PC-3 (cell line): ENCODE data around the gene IRF2. TPM values are rescaled to one million over a fixed set of nuclear protein-coding genes. Genes with fewer than 3 reads are reported as not detected.

Experiments used
- ATAC-seq: fragments of 200-7000 bp; cut with Tn5 transposase; 2 replicates; pipeline ENCODE4 v1.9.1; 2020; ENCODE audit warnings: mild to moderate bottlenecking, moderate library complexity
- BruUV-seq: library from RNA; stranded (reverse); fragments of 400-500 nt; replicated peaks from 2 replicates; lab custom pipeline; 2021; lab: Mats Ljungman, UMichigan
- CTCF ChIA-PET: fragments of 300-600 bp; sonication (Branson Sonifier 250); formaldehyde crosslinking; loops from one replicate; lab custom pipeline; 2022; ENCODE audit warnings: antibody characterized with exemption; lab: Charles Lee
- POLR2A ChIA-PET: fragments of 300-600 bp; sonication (Branson Sonifier 250); formaldehyde crosslinking; loops from one replicate; lab custom pipeline; 2022; ENCODE audit warnings: antibody characterized with exemption; ENCODE audit not compliant: unreplicated experiment; lab: Charles Lee
- DNase-seq: peaks from one replicate; pipeline ENCODE4 v3.0.0-alpha.2; 2015
- H2AFZ ChIP-seq: fragments of 300-600 bp; sonication (generic); 2 replicates; pipeline ENCODE4 v1.6.0; 2016; ENCODE audit warnings: antibody characterized with exemption, low read length
- H3F3A ChIP-seq: fragments of 300-600 bp; sonication (generic); one replicate; pipeline ENCODE4 v1.6.0; 2017; ENCODE audit warnings: antibody characterized with exemption, low read length, control low read depth, mild to moderate bottlenecking; ENCODE audit not compliant: unreplicated experiment
- H3K27ac ChIP-seq: fragments of 300-600 bp; sonication (generic); 2 replicates; pipeline ENCODE4 v1.5.1; 2016; ENCODE audit warnings: mild to moderate bottlenecking, low read length
- H3K27me3 ChIP-seq: fragments of 300-600 bp; sonication (generic); 2 replicates; pipeline ENCODE4 v1.6.1; 2016; ENCODE audit warnings: low read length, mixed read lengths
- H3K36me3 ChIP-seq: fragments of 300-600 bp; sonication (generic); 2 replicates; pipeline ENCODE4 v1.6.1; 2016; ENCODE audit warnings: low read depth, mixed run types, low read length, mixed read lengths
- H3K4me1 ChIP-seq: fragments of 300-600 bp; sonication (generic); 2 replicates; pipeline ENCODE4 v1.5.1; 2016; ENCODE audit warnings: low read length; ENCODE audit not compliant: insufficient read depth
- H3K4me2 ChIP-seq: fragments of 300-600 bp; sonication (generic); 2 replicates; pipeline ENCODE4 v1.6.0; 2016; ENCODE audit warnings: low read length
- H3K4me3 ChIP-seq: fragments of 300-600 bp; sonication (generic); 2 replicates; pipeline ENCODE4 v1.5.1; 2016; ENCODE audit warnings: mild to moderate bottlenecking, low read length, mixed read lengths
- H3K79me2 ChIP-seq: fragments of 300-600 bp; sonication (generic); 2 replicates; pipeline ENCODE4 v1.6.1; 2017; ENCODE audit warnings: low read length, mixed read lengths
- H3K9ac ChIP-seq: fragments of 300-600 bp; sonication (generic); 2 replicates; pipeline ENCODE4 v1.6.0; 2016; ENCODE audit warnings: mild to moderate bottlenecking, low read length
- H3K9me2 ChIP-seq: fragments of 300-600 bp; sonication (generic); replicated peaks from 2 replicates; pipeline ENCODE4 v1.6.1; 2016; ENCODE audit warnings: mixed run types, low read length, mixed read lengths
- H3K9me3 ChIP-seq: fragments of 300-600 bp; sonication (generic); 2 replicates; pipeline ENCODE4 v1.6.1; 2016; ENCODE audit warnings: low read length, mixed read lengths
- H4K20me1 ChIP-seq: fragments of 300-600 bp; sonication (generic); 2 replicates; pipeline ENCODE4 v1.6.1; 2016; ENCODE audit warnings: low read length, mixed read lengths
- EZH2 ChIP-seq: fragments of 300-600 bp; sonication (generic); IDR thresholded peaks from one replicate; pipeline ENCODE4 v1.6.1; 2017; ENCODE audit warnings: antibody characterized with exemption, mild to moderate bottlenecking, low read length; ENCODE audit not compliant: unreplicated experiment
- EZH2phosphoT487 ChIP-seq: fragments of 300-600 bp; sonication (generic); IDR thresholded peaks from 2 replicates; pipeline ENCODE4 v1.6.1; 2018; ENCODE audit warnings: mild to moderate bottlenecking, antibody characterized with exemption, low read length, borderline replicate concordance
- intact Hi-C: fragments of 100-400 bp; cut with micrococcal nuclease; formaldehyde crosslinking; loops from 2 replicates; pipeline ENCODE4 v1.9.0; 2023
- total RNA-seq: library from RNA; depleted of rRNA; stranded (reverse); fragments of >200 nt; gene quantifications from 2 replicates; pipeline ENCODE4 v1.2.3, GENCODE V29; 2014
- TF ChIP-seq, protein P1 (sequence below): fragments of 300-600 bp; sonication (generic); conservative IDR thresholded peaks from 2 replicates; pipeline ENCODE4 v1.5.1; 2017; ENCODE audit warnings: antibody characterized with exemption, low read depth, mild to moderate bottlenecking, low read length

Gene IRF2
- total RNA-seq, 1 experiment from 2014 or later: 7.7 TPM

DNA sequence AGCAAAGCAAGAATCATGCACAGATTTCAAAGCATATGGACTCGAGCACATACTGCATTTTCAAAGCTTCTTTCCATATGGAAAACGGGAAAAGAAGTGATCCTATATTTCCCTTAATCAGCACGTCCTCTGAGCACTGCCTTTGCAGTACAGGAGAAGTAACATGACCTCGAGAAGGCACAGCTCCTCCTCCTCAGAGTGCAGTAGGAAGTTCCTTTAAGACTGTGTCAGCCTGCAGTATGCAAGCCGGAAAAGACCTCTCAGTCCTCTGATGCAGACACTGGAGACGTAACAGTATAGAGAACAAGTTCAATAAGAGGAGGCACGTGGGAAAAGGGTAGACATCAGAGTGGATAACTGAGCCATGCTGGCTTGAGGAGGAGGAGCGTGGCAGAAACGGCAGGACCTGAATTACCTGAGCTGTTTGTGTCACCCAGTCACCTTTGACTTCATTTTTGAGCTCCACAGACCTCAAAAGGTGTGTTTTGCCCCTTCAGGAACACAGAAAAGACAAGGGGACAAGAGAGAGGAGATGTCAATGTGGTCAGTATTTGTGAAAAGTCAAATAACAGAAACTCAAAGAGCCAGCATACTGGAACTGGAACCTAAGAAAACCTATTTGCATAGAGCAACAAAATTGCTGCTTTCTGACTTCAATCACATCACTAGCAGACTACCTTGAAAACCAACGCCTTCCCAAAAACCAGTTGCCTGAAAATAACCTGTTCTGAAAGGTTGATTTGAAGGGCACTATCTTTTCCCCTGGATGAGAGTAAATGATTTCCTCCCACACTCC, 20.8 kb downstream of the IRF2 start:
- DNase-seq (peak; percentile 42), ATAC-seq (peak; percentile 89)
- POLR2A ChIA-PET: interaction anchor here (0.6 kb wide), 1 partner anchor 665 kb away, joined by 3 read pairs; no protein-coding TSS in a partner anchor
- H3K27ac ChIP-seq: no peak overlapping the region
- no peaks in the 10 kb centered on the region for H3K36me3 ChIP-seq
- peaks cover 48% of the 10 kb centered on the region for H3K79me2 ChIP-seq
- CTCF ChIA-PET: no interaction called here
- no peak overlapping the region for H3K4me3 ChIP-seq
- no peaks in the 10 kb centered on the region for H4K20me1 ChIP-seq
- peaks cover 27% of the 10 kb centered on the region for H3K4me1 ChIP-seq
- 0 out of 2 replicates have a peak overlapping the region, but pooled peaks have one; percentile 3 for H2AFZ ChIP-seq
- H3K9me3 ChIP-seq: no peaks in the 10 kb centered on the region
- intact Hi-C loops: loop anchor here (5.0 kb wide), 1 partner anchor 36 kb away; no protein-coding TSS in a partner anchor
- no peaks in the 10 kb centered on the region for H3K27me3 ChIP-seq
- no peak overlapping the region for H3K9ac ChIP-seq
- H3K9me2 ChIP-seq: no peaks in the 10 kb centered on the region
- no peak for TF ChIP-seq EZH2phosphoT487
- TF ChIP-seq, protein P1, sequence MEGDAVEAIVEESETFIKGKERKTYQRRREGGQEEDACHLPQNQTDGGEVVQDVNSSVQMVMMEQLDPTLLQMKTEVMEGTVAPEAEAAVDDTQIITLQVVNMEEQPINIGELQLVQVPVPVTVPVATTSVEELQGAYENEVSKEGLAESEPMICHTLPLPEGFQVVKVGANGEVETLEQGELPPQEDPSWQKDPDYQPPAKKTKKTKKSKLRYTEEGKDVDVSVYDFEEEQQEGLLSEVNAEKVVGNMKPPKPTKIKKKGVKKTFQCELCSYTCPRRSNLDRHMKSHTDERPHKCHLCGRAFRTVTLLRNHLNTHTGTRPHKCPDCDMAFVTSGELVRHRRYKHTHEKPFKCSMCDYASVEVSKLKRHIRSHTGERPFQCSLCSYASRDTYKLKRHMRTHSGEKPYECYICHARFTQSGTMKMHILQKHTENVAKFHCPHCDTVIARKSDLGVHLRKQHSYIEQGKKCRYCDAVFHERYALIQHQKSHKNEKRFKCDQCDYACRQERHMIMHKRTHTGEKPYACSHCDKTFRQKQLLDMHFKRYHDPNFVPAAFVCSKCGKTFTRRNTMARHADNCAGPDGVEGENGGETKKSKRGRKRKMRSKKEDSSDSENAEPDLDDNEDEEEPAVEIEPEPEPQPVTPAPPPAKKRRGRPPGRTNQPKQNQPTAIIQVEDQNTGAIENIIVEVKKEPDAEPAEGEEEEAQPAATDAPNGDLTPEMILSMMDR: no peak
- no peak for TF ChIP-seq EZH2
- H3F3A ChIP-seq: no peaks in the 10 kb centered on the region
- H3K4me2 ChIP-seq: peak overlapping the region; percentile 37; the same call in 1 of the 2 replicates
- BruUV-seq: no TSS peak

DNA sequence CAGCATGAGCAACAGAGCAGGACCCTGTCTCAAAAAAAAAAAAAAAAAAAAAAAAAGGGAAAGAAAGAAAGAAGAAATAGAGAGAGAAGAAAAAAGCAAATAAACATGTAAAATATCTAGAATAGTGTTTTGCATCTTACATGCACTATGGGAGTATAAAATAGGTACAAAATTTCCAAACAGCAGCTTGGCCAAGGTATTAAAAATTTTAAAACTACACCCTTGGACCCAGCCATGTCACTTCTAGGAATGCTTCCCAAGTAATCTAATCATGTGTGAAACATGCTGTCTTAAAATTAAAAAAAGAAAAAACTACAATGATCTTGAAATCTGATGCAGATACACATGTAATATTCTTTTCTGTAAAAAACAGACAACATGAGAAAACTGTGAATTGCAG, 21.6 kb downstream of the IRF2 start:
- H3K9me3 ChIP-seq: no peaks in the 10 kb centered on the region
- H3K4me2 ChIP-seq: no peak overlapping the region
- ChIA-PET POLR2A (no interaction called here), CTCF (no interaction called here)
- H3K27ac ChIP-seq: no peak overlapping the region
- H3K79me2 ChIP-seq: peaks cover 41% of the 10 kb centered on the region
- H3K27me3 ChIP-seq: no peaks in the 10 kb centered on the region
- H3F3A ChIP-seq: no peaks in the 10 kb centered on the region
- H3K4me3 ChIP-seq: no peak overlapping the region
- no peak overlapping the region for H3K9ac ChIP-seq
- H4K20me1 ChIP-seq: no peaks in the 10 kb centered on the region
- DNase-seq (no peak), ATAC-seq (no peak)
- no TSS peak for BruUV-seq
- TF ChIP-seq EZH2 (no peak), EZH2phosphoT487 (no peak)
- TF ChIP-seq, protein P1: no peak
- H3K4me1 ChIP-seq: peaks cover 27% of the 10 kb centered on the region
- no peaks in the 10 kb centered on the region for H3K9me2 ChIP-seq
- intact Hi-C loops: loop anchor here (5.0 kb wide), 1 partner anchor 35 kb away; no protein-coding TSS in a partner anchor
- H3K36me3 ChIP-seq: no peaks in the 10 kb centered on the region
- H2AFZ ChIP-seq: no peak overlapping the region

DNA sequence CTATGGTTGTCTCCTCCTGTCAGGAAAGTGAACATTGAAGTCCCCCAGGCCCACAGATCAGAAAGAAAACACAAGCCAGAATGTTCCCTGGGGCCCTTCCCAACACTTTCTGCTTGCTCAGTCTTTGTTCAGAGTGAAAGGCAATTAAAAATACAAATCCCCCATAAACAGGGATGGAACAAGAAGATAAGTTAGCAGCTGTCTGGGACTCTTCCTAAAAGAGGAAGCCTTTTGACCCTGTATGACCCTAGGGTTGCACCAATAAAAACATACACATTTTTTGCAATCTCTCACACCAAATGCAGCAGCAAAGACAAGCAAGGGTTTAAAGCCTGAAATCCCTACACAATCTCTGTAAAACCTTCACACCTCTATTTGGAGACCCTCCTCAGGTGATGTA, 22.6 kb downstream of the IRF2 start:
- H3K27ac ChIP-seq: no peak overlapping the region
- no peak overlapping the region for H3K4me3 ChIP-seq
- peaks cover 32% of the 10 kb centered on the region for H3K79me2 ChIP-seq
- DNase-seq: no peak
- ChIA-PET CTCF (no interaction called here), POLR2A (no interaction called here)
- no peak overlapping the region for H2AFZ ChIP-seq
- TF ChIP-seq, protein P1: no peak
- no peak for TF ChIP-seq EZH2
- TF ChIP-seq EZH2phosphoT487: no peak
- H3K9me3 ChIP-seq: no peaks in the 10 kb centered on the region
- no peak overlapping the region for H3K9ac ChIP-seq
- H3K27me3 ChIP-seq: no peaks in the 10 kb centered on the region
- H3K9me2 ChIP-seq: no peaks in the 10 kb centered on the region
- H3K4me2 ChIP-seq: no peak overlapping the region
- intact Hi-C loops: loop anchor here (5.0 kb wide), 1 partner anchor 34 kb away; no protein-coding TSS in a partner anchor
- no peaks in the 10 kb centered on the region for H3F3A ChIP-seq
- BruUV-seq: no TSS peak
- no peaks in the 10 kb centered on the region for H3K36me3 ChIP-seq
- H3K4me1 ChIP-seq: peaks cover 24% of the 10 kb centered on the region
- H4K20me1 ChIP-seq: no peaks in the 10 kb centered on the region
- no peak for ATAC-seq
